ENCODE results near the gene DIP2B. TPM values are rescaled to one million over a fixed set of nuclear protein-coding genes. Genes with fewer than 3 reads are reported as not detected.

The DIP2B gene
- total and polyA plus RNA-seq, 9 donors = 7.2 to 33.3 (median 19.2) TPM

- Histone ChIP-seq H3K27me3 (no peaks in the 10 kb centered on the region), H3K4me1 (ENCODE audit: insufficient read depth) (peaks cover 1% of the 10 kb centered on the region), H3K36me3 (no peaks in the 10 kb centered on the region), H3K9me3 (no peaks in the 10 kb centered on the region), H3K27ac (no peak overlapping the region), H3K4me3 (no peak overlapping the region)
- no peak for DNase-seq
- 89 to 93% (median 92%) methylated on average over 4 of the region's 4 CpGs for WGBS, 3 donors
- no peak for TF ChIP-seq POLR2A (IDR thresholded peaks at IDR 0.05)
- TF ChIP-seq EP300 (IDR thresholded peaks at IDR 0.05) = no peak
- TF ChIP-seq CTCF (IDR thresholded peaks at IDR 0.05) = no peak
- intact Hi-C loops (cut with DNase I) = loop anchor here (5.0 to 10.0 kb wide), 3 partner anchors 65 to 137 kb away; partner anchors contain the start of gene DIP2B (in 1 of the 4)
Measured at GRCh38 chr12:50639721-50640120, 134.9 kb downstream of the DIP2B start.

- Histone ChIP-seq H3K4me3 (no peak overlapping the region), H3K27ac (no peak overlapping the region), H3K4me1 (ENCODE audit: insufficient read depth) (peaks cover under 1% of the 10 kb centered on the region), H3K27me3 (no peaks in the 10 kb centered on the region), H3K9me3 (no peaks in the 10 kb centered on the region), H3K36me3 (no peaks in the 10 kb centered on the region)
- TF ChIP-seq POLR2A (IDR thresholded peaks at IDR 0.05) = no peak
- no peak for TF ChIP-seq CTCF (IDR thresholded peaks at IDR 0.05)
- TF ChIP-seq EP300 (IDR thresholded peaks at IDR 0.05) = no peak
- WGBS, 3 donors = 83 to 89% (median 86%) methylated on average over 7 of the region's 7 CpGs
- DNase-seq = no peak
- intact Hi-C loops (cut with DNase I) = no loop called here
Measured at GRCh38 chr12:50640321-50640939, 135.6 kb downstream of the DIP2B start.

- Histone ChIP-seq H3K27me3 (no peaks in the 10 kb centered on the region), H3K9me3 (no peaks in the 10 kb centered on the region), H3K27ac (no peak overlapping the region), H3K36me3 (no peaks in the 10 kb centered on the region), H3K4me3 (no peak overlapping the region), H3K4me1 (ENCODE audit: insufficient read depth) (no peaks in the 10 kb centered on the region)
- TF ChIP-seq POLR2A (IDR thresholded peaks at IDR 0.05) = no peak
- TF ChIP-seq CTCF (IDR thresholded peaks at IDR 0.05) = no peak
- TF ChIP-seq EP300 (IDR thresholded peaks at IDR 0.05) = no peak
- no peak for DNase-seq
- WGBS, 3 donors = 73 to 83% (median 80%) methylated on average over 5 of the region's 5 CpGs
- intact Hi-C loops (cut with DNase I) = no loop called here
Measured at GRCh38 chr12:50641566-50641965, 136.8 kb downstream of the DIP2B start.

- DNase-seq = no peak
- intact Hi-C loops (cut with DNase I) = no loop called here
- WGBS, 3 donors = 60 to 67% (median 61%) methylated on average over 1 of the region's 1 CpG
- TF ChIP-seq POLR2A (IDR thresholded peaks at IDR 0.05) (no peak), EP300 (IDR thresholded peaks at IDR 0.05) (no peak), CTCF (IDR thresholded peaks at IDR 0.05) (no peak)
- Histone ChIP-seq H3K27ac (no peak overlapping the region), H3K27me3 (no peaks in the 10 kb centered on the region), H3K4me1 (ENCODE audit: insufficient read depth) (no peaks in the 10 kb centered on the region), H3K9me3 (no peaks in the 10 kb centered on the region), H3K4me3 (no peak overlapping the region), H3K36me3 (no peaks in the 10 kb centered on the region)
Measured at GRCh38 chr12:50642035-50642451, 137.3 kb downstream of the DIP2B start.

Data from ovary (tissue), 9 donors.